NCI-H2081 treated with DMSO at 0.1 percent for 48 hours (cell line): ENCODE data around the gene NDUFS5.
"Not testable (repeated sequence)": the region's sequence is repeated elsewhere in the genome, so short reads cannot be mapped to it uniquely, and the experiment has no call there.

Experiments
- DNase-seq: peaks from one replicate; lab custom pipeline; 2025; lab: John Stamatoyannopoulos, UW

The NDUFS5 gene

GRCh38 chr1:39016604-39017171, 9.5 kb upstream of the NDUFS5 start:
- DNase-seq: no peak

- DNase-seq: no peak
These were observed 8.9 kb upstream of the NDUFS5 start for GRCh38 chr1:39017266-39017665.

DNA sequence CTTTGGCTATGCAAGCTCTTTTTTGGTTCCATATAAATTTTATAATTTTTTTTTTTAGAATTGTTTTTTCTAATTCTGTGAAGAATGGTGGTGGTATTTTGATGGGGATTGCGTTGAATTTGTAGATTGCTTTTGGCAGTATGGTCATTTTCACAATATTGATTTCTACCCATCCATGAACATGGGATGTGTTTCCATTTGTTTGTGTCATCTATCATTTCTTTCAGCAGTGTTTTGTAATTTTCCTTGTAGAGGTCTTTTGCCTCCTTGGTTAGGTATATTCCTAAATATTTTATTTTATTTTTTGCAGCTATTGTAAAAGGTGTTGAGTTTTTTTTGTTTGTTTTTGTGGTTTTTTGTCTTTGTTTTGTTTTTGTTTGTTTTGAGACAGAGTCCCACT, 5.7 kb upstream of the NDUFS5 start:
- DNase-seq: not testable (repeated sequence)

DNA sequence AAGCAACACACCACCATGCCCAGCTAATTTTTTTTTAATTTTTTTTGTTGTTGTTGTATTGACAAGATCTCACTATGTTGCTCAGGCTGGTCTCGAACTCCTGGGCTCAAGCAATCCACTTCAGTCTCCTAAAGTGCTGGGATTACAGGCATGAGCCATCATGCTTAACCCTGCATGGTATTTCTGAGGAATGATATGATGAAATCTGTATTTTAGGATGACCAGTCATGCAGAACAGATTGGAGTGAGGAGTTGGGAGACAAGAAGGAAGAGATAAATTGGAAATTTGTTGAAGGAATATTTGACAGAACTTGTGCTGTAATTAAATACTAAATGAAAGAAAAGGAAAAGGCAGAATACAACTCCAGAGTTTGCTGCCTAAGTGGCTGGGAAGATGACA, 4.7 kb upstream of the NDUFS5 start:
- DNase-seq: no peak

GRCh38 chr1:39023140-39023539, 3.0 kb upstream of the NDUFS5 start:
- no peak for DNase-seq

DNA sequence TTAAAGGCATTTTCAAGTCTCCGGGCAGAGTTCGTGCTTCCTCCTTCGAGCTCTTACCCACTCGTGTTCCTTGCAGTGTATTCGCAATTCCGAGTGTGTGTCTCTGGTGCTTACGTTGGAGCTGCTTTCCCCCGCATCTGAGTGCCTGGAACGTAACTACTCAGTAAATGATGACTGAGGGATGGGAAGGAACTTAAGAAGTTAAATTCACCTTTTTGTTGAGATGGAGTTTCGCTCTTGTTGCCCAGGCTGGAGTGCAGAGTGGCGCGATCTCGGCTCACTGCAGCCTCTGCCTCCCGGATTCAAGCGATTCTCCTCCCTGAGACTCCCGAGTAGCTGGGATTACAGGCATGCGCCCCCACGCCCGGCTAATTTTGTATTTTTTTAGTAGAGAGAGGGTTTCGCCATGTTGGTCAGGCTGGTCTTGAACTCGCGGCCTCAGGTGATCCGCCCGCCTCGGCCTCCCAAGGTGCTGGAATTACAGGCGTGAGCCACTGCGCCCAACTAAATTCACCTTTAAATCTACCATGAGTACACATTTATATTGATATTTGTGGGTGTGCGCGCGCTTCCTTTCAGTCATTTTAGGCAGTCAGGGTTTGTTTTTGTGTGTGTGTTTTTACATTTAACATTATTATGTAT, 837 bp downstream of the NDUFS5 start:
- DNase-seq: no peak

DNA sequence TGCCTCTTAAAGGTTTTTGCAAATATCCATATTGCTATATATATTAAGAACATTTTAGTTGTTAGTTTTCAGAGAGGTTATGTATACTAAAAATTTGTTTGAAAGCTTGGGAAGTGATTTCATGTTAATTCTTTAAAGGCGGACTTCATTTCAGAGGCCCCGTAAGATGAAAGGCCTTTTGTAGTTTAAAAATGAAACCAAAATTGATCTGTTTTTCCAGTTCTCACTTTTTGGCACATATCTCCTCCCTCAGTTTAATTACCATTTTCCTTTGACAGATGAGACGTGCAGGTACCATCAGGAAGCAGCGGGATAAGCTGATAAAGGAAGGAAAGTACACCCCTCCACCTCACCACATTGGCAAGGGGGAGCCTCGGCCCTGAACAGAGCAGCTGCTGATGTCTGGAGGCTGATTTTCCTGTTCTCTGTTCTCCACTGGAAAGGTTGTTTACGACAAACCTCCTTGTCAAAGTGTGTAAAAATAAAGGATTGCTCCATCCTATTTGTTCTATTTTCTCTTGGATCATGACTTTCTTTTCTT, 8.0 kb downstream of the NDUFS5 start:
- DNase-seq: no peak

- no peak for DNase-seq
These were observed 10.5 kb downstream of the NDUFS5 start for GRCh38 chr1:39036678-39037077.

DNA sequence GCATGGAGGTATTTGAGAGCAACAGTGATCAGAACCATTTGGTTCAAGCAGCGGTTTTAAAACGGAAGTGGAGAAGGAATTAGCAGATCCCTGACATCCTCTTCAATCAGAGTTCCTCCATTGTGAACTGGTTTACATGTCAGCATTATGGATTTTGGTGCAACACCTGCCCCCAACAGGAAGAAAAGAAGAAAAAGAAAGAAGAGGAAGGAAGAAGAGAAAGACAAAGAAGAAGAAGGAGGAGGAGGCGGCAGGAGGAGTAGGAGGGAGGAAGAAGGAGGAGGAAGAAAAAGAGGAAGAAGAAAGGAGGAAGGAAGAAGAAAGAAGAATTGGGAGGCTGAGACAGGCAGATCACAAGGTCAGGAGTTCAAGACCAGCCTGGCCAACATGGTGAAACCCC, 17.4 kb downstream of the NDUFS5 start:
- DNase-seq: no peak

DNA sequence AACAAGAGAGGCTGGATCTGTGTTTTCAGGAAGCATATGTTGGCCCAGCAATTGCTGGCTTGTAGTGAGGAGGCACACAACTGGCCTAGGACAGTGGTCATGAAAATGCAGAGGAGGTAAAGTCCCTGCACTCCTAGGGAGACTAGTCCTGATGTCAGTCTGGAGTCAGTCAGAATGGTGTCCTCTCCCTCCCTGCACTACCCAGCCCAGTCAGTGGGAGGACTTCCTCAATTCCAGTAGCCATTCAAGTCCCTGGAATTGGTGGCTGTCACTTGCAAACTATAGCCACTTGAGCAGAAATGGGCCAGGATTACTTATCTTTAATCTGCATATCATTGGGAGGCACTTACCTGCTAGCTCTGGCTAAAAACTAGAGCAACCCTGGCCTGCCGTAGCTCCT, 18.6 kb downstream of the NDUFS5 start:
- no peak for DNase-seq

DNA sequence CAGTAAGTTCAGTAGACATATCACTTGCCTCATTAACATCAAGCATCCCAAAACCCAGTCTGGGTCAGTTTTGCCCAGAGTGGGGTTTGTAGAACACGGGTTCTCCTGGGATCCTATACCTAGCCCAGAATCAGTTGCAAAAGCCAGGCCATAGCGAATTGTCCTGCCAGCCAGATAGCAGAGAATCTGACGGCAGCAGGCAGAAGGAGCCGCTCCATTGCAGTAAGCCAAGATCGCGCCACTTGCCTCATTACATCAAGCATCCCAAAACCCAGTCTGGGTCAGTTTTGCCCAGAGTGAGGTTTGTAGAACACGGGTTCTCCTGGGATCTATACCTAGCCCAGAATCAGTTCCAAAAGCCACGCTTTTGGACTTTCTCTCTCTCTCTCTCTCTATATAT, 19.1 kb downstream of the NDUFS5 start:
- DNase-seq: no peak

DNA sequence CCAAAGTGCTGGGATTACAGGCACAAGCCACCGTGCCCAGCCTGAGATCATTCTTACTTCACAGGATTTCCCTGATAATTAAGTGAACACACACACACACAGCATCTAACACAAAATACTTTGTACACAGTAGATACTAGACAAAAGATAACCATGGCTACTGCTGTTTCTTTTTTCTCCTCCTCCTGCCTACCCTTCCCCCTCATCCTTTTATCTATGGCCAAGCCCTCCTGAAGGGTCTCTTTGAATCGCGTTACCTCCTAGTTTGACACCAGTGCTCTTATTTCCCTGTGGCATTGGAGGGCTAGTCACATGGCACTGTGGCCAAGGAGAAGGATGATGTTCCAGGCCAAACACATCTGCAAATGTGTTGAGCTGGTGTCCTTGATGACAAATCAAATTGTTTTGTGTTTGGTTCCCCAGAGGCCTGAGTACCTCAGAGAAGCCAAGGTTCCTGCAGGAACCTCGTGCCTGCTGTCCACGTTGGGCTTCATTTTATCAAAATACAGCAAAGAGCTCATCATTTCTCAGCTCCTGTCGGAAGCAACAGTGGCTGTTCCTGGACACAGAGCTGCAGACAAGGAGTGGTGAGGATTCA, 20.6 kb downstream of the NDUFS5 start:
- DNase-seq: no peak

DNA sequence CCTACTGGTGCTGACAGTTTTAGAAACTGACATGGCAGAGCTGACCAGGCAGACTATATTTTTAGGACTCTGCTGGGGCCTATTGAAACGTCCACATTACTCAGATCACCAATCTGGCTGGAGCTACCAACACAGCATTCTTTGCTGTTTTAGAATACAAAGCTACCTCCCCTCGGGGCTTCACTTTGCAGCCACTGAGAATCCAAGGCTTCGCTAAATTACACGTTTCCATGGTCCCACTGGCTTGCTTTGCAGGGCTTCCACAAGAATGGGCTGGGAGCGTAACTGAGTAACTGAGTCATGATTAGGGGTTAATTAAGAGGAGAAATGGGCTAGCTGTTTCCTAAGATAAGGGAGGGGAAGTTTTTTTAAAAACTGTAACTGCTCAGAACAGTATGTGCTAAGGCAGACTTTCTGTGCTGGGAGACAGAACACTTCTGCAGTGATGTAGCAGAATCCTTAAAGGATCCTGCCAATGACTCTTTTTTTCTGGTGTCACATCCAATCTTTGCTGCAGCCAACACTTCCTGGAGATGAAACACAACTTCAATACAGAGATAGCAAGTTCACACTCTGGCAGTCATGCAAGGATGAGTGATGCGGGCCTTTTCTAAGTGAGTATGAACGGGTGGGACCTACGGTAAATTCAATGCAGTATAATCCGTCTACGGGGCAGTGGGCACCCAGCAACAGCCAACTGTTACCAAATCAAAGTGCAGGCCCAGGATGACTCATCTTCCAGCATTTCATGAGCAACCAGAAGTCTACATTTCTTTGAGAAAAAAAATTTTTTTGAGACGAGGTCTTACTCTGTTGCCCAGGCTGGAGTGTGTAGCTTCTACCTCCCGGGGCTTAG, 21.5 kb downstream of the NDUFS5 start:
- no peak for DNase-seq

- DNase-seq: no peak
These were observed 22.7 kb downstream of the NDUFS5 start for GRCh38 chr1:39048745-39049370.

DNA sequence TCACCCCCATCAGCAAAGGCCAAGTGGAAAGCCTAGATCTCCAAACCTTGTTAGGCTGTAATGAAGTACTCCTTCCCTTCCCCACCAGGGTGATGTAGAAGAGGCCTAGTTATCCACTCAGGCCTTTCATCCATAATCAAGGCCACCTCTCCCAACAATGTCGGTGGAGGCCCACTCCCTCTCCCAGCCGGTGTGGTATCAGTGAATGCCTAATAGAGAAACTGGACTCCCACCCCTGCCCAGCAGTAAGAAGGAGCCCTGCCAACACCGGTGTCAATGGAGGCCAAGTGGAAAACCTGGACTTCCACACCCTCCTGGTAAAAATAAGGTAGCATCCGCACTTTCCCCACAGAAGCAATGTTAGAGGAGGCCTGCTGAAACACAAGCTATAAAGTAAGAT, 23.9 kb downstream of the NDUFS5 start:
- no peak for DNase-seq

- not testable (repeated sequence) for DNase-seq
These were observed 25.2 kb downstream of the NDUFS5 start for GRCh38 chr1:39051193-39051850.

DNA sequence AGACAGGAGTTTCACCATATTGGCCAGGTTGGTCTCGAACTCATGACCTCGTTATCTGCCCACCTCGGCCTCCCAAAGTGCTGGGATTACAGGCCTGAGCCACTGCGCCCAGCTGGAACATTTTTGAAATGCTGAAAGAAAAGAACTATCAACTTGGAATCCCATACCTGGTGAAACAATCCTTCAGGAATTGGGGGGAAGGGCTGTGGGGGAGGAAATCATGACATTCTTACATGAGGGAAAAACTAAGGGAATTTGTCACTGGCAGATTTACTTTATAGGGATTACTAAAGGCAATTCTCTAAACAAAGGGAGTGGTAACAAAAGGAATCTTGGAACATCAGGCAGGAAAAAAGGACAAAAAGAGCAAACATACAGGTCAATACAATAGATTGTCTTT, 25.8 kb downstream of the NDUFS5 start:
- no peak for DNase-seq

DNA sequence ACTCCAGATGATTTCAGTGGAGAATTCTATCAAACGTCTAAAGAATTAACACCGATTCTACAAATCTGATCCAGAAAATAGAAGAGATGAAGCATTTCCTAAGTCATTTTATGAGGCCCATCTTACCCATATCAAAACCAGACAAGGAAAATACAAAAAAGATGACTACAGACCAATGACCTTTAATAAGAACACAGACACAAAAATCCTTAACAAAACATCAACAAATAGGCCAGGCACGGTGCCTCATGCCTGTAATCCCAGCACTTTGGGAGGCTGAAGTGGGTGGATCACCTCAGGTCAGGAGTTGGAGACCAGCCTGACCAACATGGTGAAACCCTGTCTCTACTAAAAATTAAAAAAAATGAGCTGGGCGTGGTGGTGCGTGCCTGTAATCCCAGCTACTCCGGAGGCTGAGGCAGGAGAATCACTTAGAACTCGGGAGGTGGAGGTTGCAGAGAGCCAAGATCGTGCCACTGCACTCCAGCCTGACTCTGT, 29.1 kb downstream of the NDUFS5 start:
- not testable (repeated sequence) for DNase-seq

DNA sequence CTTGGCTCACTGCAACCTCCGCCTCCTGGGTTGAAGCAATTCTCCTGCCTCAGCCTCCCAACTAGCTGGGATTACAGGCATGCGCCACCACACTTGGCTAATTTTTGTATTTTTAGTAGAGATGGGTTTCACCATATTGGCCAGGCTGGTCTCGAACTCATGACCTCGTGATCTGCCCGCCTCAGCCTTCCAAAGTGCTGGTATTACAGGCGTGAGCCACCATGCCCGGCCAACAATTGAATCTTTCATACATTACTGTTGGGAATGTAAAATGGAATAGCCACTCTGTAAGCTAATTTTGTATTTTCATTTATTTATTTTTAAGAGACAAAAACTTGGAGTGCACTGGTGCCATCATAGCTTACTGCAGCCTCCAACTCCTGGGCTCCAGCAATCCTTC, 35.4 kb downstream of the NDUFS5 start:
- not testable (repeated sequence) for DNase-seq

DNA sequence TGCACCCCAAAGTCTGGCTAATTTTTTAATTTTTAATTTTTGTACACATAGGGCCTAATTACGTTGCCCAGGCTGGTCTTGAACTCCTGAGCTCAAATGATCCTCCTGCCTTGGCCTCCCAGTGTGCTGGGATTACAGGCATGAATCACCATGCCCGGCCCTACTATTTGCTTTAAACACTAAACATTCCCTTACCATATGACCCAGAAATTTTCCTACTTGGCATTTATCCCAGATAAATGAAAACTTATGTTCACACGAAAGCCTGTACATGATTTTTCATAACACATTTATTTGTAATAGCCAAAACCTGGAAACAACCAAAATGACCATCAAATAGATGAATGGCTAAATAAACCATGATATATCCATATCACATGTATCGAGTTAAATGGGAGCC, 35.8 kb downstream of the NDUFS5 start:
- no peak for DNase-seq

DNA sequence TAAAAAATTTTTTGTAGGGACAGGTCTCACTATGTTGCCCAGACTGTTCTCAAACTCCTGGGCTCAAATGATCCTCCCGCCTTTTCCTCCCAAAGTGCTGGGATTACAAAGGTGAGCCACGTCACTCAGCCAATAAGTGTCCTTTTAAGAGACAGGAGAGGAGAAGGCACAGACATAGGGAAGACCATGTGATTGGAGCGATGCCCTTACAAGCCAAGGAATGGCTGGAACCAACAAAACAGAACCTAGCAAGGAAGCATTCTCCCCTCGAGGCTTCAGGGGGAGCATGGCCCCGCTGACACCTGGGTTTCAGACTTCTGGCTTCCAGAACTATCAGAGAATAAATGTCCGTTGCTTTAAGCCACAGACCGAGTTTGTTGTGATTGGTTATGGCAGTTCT, 37.0 kb downstream of the NDUFS5 start:
- DNase-seq: no peak
